ENCODE results near the gene DLGAP1.
"Not testable (repeated sequence)": the region's sequence is repeated elsewhere in the genome, so short reads cannot be mapped to it uniquely, and the experiment has no call there.

Gene DLGAP1

GRCh38 chr18:3603421-3604234 is 851.5 kb downstream of the DLGAP1 start:
- DNase-seq (ENCODE audit: low spot score), result peak; percentile 79

- DNase-seq (ENCODE audit: low spot score), result not testable (repeated sequence)
Observed at GRCh38 chr18:3601106-3601755, 853.9 kb downstream of the DLGAP1 start.

- no peak for DNase-seq (ENCODE audit: low spot score)
Observed at GRCh38 chr18:3599861-3600260, 855.2 kb downstream of the DLGAP1 start.

GRCh38 chr18:3599195-3599594 is 855.9 kb downstream of the DLGAP1 start:
- no peak for DNase-seq (ENCODE audit: low spot score)

- no peak for DNase-seq (ENCODE audit: low spot score)
Observed at GRCh38 chr18:3598581-3598980, 856.5 kb downstream of the DLGAP1 start.

- DNase-seq (ENCODE audit: low spot score), result no peak
Observed at GRCh38 chr18:3597409-3598357, 857.4 kb downstream of the DLGAP1 start.

GRCh38 chr18:3596637-3597384 is 858.3 kb downstream of the DLGAP1 start:
- no peak for DNase-seq (ENCODE audit: low spot score)

GRCh38 chr18:3596324-3596636 is 858.8 kb downstream of the DLGAP1 start:
- DNase-seq (ENCODE audit: low spot score), result no peak

GRCh38 chr18:3595369-3596273 is 859.5 kb downstream of the DLGAP1 start:
- no peak for DNase-seq (ENCODE audit: low spot score)

GRCh38 chr18:3594760-3595368 is 860.2 kb downstream of the DLGAP1 start:
- DNase-seq (ENCODE audit: low spot score), result no peak

- peak; percentile 81 for DNase-seq (ENCODE audit: low spot score)
Observed at GRCh38 chr18:3593904-3594759, 861.0 kb downstream of the DLGAP1 start.

GRCh38 chr18:3593381-3593903 is 861.7 kb downstream of the DLGAP1 start:
- peak; percentile 89 for DNase-seq (ENCODE audit: low spot score)

- no peak for DNase-seq (ENCODE audit: low spot score)
Observed at GRCh38 chr18:3592864-3593263, 862.2 kb downstream of the DLGAP1 start.

GRCh38 chr18:3590096-3590630 is 864.9 kb downstream of the DLGAP1 start:
- no peak for DNase-seq (ENCODE audit: low spot score)

GRCh38 chr18:3585656-3586509 is 869.2 kb downstream of the DLGAP1 start:
- peak; percentile 65 for DNase-seq (ENCODE audit: low spot score)

- no peak for DNase-seq (ENCODE audit: low spot score)
Observed at GRCh38 chr18:3584897-3585460, 870.1 kb downstream of the DLGAP1 start.

- peak; percentile 60 for DNase-seq (ENCODE audit: low spot score)
Observed at GRCh38 chr18:3584266-3584861, 870.7 kb downstream of the DLGAP1 start.
